NCI-H460 (cell line): ENCODE measurements around the gene CD247. TPM values are rescaled to one million over a fixed set of nuclear protein-coding genes. Genes with fewer than 3 reads are reported as not detected.

ENCODE experiments used
- DNase-seq: peaks from one replicate; pipeline ENCODE4 v3.0.0-alpha.2; 2016; ENCODE audit warnings: low read depth; ENCODE audit errors: extremely low read depth
- total RNA-seq: library from RNA; depleted of rRNA; stranded (reverse); fragments of >200 nt; shearing (Covaris generic); gene quantifications from 2 replicates; pipeline ENCODE4 v1.2.3, GENCODE V29; 2014

CD247 gene
- total RNA-seq, 1 experiment from 2014 or later: 0.47 TPM

DNA sequence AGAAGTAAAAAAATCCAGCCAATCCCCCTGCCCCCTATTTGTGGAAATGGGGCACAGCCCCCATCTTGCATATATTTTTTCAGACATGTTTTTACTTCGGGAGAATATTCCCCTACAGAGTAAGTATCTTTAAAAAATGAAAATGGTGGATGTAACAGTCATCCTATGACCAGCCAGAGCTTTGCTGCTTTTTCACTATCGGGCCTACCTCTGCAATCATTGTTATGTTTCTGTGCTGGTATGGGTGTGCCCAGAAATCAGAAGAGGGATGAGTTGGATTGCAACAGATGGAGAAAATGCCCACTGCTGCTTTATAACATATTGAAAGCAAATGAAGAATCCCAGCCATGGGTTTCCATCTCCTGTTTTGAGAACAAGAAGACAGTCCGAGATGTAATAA, 2.9 kb downstream of the CD247 start:
- no peak for DNase-seq

DNA sequence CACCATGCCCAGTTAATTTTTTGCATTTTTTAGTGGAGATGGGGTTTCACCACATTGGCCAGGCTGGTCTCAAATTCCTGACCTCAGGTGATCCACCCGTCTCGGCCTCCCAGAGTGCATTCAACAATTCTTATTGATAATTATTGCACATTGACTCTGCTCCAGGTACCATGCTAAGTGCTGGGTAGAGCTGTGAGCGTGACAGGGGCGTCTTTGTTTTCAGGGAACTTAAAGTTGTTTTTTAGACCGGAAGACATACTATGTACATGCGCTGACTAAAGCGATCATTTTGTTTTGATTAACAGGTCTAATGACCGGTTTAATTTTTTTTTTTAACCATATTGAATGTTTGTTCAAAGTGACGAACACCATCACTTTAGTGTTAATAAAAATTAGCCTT, 4.0 kb downstream of the CD247 start:
- DNase-seq: no peak

DNA sequence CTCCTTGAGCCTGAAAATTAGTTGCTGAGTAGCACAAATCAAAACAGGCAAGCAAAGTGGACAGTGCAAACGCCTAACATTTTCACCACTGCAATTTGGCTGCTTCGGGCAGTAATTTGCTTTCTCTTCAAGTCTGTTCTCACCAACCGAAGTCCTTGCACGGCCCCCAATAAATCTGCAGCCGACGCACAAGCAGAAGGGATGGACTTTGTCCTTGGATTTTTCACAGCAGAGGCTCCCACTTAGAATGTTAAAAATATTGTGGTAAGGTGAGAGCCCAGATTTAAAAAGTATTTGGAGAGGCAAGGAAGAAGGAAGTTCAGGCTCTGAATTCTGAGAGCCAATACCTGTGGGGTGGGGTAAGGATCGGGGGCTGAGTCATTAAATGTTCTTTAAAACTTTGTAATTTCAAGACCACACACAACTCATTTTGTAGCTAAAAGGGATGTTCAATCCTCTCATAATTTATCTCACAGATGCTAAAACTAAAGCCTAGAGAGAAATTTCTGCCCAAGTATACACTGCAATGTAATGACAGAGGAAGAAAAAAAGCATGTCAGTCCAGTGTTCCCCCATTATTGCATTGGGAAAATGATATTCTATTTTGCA, 6.2 kb downstream of the CD247 start:
- no peak for DNase-seq

DNA sequence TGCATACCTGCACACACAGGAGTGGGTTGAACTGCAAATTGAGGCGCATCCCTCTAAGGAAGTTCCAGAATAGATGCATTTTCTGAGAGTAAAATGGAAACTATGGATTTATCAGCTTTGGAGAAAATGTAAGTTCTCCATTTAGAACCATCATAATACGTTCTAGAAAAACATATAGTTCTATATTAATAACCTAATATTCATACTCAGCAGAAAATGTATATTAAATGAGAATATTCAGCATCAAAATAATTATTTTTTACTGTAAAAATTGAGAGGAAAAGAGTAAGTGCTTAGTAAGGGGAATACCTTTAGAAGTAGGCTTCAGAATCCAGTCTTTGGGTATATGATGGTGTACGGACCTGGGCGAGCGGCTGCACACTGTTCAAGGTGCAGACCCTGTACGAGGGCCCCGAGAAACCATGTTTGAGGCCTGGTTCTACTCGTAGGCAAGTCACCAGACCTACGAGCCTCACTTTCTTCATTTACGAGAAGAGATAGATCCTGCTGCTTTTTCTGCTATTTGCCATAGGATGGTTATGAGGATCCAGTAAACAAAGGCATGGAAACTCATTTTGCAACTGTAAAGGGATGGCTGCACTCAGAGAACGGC, 6.8 kb downstream of the CD247 start:
- no peak for DNase-seq

DNA sequence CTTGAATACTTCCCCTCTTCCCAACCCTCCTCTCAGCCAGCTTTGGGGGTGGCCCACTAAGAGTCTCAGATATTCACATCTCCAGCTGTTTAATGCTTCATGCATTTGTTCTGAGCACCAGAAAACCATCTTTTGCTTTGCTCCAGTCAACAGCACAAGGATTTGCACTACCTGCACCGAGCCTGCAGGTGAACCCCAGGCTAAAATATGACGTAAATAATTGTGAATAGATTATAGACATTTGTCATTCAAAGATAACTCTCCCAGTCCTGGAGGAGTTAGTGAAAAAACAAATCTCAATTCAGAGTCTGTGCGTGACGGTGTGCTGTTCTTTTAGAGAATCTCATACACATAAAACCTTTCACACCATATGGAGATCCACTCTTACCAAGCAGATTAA, 7.4 kb downstream of the CD247 start:
- no peak for DNase-seq

DNA sequence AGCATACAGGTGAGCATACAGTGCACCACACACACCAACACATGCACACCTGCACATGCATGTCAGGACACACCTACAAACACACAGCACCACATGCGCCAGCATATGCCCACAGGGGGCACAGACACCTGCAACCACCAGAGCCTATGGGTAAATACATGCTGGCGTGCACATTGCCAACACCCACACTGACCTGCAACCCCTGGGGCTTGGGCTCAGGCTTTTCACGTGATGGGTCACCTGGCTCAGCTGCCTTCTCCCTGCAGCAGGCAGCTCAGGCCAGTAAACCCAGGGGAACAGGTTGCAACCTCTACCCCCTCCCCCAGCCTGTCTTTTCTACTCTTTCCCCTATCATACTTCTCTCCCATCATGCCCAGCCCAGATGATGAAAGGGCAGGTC, 8.1 kb downstream of the CD247 start:
- no peak for DNase-seq

DNA sequence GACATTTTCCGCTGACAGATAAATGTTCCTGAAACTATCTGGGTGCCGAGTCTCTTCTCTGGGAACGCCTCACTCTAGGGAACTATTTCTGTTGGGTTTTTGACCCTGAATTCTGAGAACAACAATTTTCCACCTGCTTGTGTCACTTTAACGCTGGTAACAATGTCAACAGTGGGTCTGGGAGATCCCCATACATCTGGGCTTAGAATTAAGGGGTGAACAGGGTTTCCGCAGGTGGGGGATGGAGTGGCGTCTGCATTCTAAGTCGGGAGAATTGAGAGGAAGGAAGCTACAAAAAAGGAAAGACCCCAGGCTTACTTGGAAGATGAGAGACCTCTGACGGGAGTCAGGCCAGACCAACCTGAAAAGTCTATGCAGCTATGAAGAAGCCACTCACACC, 8.7 kb downstream of the CD247 start:
- DNase-seq: no peak

DNA sequence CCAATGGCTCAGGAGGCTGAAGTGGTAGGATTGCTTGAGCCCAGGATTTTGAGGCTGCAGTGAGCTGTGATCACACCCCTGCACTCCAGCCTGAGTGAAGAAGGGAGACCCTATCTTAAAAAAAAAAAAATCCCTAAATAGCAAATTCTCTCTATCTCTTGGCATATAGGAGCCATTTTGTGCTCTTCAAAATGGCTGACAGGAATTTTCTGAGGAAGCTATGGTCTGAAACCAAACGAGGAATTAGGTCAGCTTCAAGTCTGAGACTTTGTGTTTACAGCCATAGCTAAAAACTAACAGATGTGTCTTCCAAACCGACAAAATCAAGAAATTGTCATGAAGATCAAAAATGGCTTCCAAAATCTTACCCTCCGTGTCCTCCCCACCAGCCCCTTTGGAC, 10.6 kb downstream of the CD247 start:
- DNase-seq: no peak

DNA sequence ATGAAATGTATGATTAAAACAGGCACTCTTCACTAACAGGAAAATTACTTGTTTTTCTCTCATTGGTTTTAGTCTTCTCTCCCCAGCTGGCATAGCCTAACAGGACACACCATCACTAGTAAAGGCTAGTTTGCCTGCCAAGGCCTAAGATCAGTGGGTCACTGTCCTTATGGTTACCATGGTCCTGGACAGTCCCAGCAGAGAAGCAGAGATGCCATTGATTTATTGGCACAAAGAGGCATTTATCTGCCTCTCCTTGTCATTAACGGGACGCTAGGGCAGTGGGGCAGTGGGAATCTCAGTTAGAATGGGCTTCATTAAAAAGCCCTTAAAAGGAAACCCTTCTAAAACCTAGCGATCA, 13.9 kb downstream of the CD247 start:
- no peak for DNase-seq

DNA sequence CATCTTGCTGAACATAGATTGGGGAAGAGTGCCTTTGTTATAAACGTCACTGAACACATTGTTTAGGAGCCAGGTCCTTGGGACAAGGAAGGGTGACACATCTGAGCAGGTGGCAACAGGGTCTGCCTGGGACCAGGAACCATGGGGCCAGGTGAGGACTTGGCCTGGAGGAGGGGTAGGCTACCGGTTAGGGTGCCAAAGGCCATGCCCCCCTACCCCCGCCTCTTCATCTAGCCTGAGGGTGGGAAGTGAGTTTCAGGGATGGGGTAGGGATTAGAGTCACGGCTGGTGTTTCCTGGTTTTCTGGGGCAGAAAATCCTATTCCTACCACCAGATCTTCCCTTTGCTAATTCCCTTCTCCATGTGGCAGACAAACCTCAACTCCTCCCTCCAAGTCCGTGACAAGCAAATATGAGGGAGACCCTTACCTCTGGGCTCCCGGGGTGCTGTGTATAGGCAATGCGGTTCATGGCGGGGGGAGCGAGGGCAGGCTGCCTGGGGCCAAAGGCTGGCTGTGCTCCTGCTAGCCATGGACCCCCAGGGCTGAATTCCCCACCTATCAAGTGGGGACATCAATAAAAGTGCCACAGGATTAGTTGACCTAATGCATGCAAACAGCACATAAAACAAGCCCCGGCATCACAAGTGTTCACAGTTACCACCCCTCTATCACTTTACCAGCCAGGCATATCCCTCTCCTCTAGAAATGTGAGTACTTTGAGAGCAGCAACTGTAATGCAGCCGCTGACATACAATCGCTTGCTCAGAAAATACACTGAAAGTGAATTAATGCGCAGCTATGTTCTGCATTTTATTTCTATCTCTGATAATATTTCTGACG, 14.5 kb downstream of the CD247 start:
- no peak for DNase-seq

DNA sequence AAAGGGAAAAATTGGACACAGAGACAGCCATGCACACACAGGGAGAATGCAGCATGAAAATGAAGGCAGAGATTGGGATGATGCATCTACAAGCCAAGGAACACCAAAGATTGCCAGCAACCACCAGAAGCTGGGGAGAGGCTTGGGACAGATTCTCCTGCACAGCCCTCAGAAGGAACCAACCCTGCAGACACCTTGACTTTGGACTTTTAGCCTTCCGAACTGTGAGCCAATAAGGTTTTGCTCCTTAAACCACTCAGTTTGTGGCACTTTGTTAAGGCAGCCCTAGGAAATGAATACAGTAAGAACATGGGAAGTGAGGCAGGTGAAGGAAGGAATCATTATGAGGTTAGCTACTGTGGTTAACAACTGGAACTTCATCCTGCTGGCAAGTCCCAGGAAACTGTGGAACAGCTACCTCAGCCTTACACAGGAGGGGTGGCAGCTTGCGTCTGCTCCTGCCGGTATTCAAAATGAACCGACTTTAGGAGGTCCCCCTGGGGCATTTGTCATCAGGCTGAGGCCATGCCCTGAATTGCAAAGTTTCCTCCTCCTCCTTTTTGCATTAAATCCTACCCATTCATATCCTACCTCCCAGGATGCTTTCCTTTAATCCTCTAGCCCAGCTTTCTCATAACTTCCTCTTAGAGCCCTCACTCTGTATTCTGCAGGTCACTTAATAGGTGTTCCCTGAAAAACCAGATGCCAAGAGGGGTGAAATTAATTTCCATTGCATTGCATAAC, 15.4 kb downstream of the CD247 start:
- no peak for DNase-seq

DNA sequence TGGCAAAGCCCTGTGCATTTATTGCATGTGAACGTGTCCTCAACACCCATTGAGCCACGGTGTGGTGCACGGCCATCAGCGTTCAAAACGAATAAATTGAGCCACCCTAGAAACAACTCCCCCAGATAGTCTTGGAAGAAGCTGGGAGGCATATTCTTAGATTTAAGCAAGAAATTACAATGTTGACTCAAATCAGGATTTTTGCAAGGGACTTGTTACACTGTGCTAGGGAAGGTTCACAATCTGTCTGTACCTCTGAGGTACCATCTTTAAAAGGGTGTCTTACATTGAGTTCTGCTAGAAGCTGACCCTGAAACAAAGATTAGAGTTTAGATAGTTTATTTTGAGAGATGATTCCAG, 16.2 kb downstream of the CD247 start:
- no peak for DNase-seq

DNA sequence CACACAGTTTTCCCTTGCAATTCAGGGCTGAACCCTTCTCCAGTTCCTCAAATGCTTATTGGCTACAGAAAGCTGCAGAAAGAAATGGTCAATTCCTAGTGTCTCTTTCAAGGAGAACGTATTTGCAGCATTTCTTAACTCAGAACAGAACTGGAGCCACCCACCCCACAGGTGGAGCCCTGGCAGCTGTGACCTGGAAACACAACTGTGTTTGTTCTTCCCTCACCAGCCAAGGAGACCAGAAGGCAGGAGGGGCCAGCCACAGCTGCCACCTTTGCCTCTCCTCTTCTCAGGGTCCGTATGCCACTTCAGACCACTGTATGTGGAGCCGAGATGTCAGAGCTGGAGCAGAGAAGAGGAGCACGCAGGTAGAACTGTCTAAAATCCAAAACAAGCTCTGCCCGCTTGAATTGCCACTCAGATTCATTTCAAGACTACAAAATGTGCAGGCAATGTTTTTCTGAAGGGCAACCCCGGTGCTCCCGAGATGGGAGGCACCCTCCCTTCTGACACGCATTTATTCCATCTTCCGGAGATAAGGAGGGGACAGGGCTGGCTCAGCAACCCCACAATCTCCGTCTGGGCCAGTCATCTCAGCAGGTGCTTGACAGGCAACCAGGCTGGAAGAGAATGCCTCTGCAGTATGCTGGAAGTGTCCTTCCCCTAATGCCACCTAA, 16.7 kb downstream of the CD247 start:
- DNase-seq: no peak

DNA sequence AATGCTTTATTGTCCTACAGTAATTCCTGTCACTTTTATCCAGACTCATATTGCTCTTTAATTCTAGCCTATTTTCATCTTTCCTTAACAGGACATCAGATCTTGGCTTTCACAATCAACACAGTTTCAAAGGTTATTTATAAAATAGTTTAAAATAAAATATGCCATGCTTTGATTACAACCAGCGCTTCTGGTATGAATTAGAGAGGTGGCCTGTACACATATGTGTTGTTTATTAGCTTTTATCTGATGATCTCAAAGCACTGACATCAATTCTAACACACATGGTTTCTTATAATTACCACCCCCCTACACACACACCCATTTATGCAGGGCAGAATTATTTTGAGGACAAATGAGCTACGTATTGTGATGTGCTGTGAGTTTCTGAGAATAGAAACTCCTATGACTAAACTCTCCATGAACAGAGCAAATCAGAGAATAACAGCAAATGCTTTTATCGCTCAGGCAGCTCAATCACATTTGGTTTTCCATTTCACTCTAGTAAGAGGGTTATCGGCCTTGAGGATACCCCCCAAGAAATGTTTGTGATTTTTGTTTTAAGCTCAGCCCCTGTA, 18.0 kb downstream of the CD247 start:
- DNase-seq: no peak

DNA sequence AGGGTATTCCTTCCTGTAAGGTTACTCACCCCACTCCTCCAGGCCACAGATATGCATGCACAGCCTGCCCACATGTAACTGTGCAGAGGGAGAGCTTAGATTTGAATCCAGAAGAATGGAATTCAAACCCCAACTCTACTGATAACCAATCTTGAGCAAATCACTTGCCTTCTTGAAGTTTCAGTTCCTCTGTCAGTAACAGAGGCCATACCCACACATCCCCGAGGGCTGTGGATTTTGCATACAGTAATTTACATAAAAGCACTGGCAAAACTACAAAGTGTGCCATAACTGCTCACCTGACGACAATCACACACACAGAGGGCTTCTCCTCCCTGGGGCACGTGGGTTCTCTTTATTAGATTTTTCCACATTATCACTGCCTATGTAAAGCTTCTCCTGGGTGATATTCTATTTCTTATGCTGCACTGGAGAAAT, 18.6 kb downstream of the CD247 start:
- no peak for DNase-seq

DNA sequence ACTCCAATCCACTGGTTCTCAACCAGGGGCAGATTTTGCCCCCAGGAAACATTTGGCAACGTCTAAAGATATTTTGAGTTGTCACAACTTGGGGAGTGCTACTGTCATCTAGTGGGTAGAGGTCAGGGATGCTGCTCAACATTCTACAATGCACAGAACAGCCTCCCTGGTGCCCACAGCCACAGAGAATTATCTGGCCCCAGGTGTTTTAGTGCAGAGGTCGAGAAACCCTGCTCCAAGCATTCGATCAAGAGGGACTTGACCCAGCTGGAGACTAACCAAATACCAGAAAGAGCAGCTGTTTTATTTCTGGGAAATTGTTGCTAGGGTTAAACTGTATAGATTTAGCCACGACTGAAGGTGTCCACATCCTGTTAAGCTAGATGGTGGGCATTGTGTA, 19.2 kb downstream of the CD247 start:
- no peak for DNase-seq

DNA sequence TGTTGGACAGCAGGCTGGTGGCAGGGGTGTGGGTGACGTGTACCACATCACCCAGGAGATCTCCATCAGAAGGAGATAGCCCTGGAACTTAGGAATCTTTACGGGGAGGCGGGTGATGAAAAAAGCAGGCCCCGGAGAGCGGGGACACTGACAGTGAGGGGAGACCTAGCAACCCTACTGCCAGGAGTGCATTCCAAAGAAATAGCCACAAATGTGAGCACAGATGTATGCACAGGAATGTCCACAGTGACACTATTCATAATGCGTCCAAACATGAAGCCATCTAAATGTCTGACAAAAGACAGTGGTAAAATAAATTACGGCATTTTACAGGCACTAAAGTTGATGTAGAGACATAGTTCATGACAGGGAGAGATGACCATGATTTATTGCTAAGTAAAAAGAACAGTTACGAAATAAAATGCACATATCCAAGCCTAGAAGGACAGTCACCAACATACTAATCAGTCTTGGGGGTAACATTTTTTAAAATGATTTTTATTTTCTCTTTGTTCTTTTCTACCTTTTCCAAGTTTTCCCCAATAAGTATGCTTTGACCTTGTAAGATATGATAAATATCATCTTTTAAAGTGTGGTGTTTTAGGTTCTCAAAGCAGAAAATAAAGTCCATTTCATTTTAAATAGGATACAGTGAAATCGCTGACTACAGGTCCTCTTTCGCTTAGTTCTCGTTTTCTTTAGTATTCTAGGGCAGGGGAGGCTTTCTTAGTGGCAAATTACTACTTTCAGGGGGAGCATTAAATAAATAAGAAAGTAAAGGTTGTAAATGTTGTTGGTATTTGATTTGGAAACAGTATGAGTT, 21.3 kb downstream of the CD247 start:
- DNase-seq: no peak

DNA sequence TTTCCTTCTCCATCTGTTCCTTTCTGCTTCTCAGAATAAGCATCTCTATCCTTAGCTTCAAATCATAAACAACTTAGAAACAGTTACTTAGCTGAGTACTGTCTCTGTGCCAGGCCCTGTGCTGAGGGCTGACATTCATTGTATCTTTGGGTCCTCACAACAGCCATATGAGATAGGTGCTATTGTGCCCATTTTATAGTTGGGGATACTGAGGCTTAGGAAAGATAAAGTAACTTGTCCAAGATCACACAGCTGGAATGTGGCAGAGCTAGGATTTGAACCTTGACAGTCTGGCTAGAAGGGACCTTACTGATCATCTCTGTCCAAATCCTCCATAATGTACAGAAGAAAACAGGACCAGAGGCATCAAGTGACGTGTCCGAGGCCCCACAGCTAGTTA, 25.0 kb downstream of the CD247 start:
- DNase-seq: no peak

DNA sequence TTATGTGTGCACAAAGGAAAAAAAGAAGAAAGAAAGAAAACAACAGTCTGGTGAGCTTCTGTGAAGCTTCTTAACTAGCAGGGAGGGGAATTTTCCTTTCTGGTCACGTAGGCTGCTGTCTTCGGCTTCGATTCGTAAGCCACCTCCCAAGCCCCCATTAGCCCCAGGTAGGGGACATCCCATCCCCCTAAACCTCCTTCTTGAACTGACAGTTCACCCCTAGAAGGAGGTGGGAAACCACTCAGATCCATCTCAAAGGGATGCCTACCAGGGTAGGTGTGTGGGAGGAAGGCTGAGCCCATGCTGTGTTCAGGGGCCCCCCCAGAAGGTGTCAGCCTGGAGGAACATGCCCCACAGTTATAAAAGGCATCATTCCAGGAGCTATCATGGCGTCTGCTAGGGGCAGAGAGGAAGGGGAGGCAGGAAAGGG, 25.8 kb downstream of the CD247 start:
- DNase-seq: no peak
